HG03280 (cell line): ENCODE data around the gene CD68.

Experiments
- ATAC-seq: cut with Tn5 transposase; IDR thresholded peaks from one replicate; pipeline ENCODE4 v1.9.1; 2021; ENCODE audit warnings: mild to moderate bottlenecking, moderate library complexity; ENCODE audit not compliant: unreplicated experiment

The CD68 gene

DNA sequence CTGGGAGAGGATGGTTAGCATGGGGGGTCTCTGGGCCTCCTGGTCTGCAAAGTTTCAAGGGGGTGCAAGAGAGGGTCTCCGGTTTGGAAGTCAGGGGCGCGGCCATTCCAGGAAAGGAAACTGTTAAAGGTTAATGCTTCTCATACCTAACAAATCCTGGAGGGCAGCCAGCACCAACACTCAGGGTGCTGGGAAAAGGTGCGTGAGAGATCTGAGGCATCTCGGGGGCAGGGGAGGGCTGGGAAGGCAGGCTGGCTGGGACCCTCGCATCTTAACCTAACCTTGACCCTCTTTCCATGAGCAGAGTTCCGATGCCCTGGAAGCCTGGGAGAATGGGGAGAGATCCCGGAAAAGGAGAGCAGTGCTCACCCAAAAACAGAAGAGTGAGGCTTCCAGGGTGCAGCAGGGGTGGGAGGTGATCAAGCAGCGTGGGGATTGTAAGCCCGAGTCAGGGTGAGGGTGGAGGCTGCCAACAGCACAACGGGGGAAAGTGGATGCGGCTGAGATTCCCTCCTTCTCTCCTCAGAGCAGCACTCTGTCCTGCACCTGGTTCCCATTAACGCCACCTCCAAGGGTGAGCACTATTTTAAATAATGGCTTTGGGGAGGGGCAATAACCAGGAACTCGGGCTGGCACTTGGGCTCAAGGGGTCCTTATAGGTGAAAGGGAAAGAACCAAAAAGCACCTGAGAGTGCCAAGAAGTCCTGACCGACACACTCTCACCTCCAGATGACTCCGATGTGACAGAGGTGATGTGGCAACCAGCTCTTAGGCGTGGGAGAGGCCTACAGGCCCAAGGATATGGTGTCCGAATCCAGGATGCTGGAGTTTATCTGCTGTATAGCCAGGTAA, 19.9 kb upstream of the CD68 start:
- ATAC-seq, result no peak

DNA sequence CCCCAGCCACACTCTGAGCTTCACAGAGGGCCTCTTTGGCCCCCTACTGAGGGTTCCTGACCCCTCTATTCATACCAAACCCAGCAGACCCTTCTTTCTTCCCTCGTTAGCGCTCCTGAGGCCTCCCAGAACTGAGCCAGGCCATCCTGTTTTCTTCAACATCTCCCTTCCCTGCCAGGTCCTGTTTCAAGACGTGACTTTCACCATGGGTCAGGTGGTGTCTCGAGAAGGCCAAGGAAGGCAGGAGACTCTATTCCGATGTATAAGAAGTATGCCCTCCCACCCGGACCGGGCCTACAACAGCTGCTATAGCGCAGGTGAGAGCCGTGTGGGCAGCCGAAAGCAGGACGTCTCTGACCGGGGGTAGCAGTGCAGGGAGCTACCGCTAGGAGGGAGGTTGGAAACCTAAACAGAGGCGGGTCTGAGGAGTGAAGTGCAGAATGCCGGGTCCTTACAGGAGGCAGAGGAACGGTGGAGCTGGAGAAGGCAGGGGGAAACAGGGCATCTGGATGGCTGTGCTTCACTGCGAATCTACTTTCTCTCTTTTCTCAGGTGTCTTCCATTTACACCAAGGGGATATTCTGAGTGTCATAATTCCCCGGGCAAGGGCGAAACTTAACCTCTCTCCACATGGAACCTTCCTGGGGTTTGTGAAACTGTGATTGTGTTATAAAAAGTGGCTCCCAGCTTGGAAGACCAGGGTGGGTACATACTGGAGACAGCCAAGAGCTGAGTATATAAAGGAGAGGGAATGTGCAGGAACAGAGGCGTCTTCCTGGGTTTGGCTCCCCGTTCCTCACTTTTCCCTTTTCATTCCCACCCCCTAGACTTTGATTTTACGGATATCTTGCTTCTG, 19.0 kb upstream of the CD68 start:
- no peak for ATAC-seq

DNA sequence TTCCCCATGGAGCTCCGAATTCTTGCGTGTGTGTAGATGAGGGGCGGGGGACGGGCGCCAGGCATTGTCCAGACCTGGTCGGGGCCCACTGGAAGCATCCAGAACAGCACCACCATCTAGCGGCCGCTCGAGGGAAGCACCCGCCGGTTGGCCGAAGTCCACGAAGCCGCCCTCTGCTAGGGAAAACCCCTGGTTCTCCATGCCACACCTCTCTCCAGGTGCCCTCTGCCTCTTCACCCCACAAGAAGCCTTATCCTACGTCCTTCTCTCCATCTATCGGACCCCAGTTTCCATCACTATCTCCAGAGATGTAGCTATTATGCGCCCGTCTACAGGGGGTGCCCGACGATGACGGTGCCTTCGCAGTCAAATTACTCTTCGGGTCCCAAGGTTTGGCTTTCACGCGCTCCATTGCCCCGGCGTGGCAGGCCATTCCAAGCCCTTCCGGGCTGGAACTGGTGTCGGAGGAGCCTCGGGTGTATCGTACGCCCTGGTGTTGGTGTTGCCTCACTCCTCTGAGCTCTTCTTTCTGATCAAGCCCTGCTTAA, 18.3 kb upstream of the CD68 start:
- ATAC-seq, result peak; percentile 50

DNA sequence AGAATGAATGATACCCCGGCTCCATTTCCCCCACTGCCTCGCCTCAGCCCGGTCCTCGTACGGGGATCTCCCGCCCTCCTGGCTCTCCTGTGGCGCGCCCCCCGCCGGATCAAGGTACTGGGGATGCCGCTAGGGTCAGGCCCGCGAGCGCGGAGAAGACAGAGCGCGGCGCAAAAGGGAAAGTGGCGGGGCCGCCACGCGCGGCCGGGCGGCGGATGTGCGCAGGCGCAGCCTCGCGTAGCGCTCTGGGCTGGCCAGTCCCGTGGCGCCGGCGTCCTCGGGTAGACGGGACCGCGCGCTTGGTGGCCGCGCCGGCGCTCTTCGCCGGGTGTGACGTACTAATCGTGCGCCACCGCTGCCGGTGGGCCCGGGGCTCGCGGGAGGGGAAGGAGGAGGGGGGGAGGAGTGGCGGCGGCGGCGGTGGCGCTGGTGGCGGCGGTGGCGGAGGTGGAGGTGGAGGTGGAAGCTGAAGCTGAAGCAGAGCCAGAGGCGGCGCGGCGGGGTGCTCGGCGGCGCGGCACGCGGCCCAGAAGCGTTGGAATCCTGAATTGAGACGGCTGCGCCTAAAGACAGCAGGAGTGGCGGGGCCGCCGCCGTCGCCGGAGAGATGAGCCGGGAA, 17.7 kb upstream of the CD68 start, which contains the start of gene SENP3:
TSS of gene SENP3 (plus strand) at position 331 of the 619 bp plus-strand sequence. CDS start 1,158 bp downstream, outside the sequence.
- ATAC-seq, result peak; percentile 67

DNA sequence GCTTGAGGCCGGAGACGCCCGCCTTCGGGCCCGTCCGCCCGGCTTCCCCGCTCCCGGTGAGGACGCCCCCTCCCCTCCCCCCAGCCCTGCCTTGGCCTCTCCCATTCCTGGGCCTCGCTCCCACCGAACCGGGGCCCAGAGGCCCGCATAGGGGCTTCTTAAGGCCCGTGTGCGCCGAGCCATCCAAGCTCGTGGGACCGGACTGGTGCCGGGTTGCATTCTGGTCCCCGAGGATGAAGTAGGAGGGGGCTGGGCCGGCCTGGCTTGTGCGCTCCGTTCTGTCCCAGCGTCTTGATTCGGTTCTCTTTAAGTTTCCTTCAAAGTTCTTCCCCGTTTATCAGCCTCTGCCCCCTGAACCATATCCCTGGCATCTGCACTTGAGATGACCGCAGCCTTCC, 17.2 kb upstream of the CD68 start:
- peak; percentile 13 for ATAC-seq

DNA sequence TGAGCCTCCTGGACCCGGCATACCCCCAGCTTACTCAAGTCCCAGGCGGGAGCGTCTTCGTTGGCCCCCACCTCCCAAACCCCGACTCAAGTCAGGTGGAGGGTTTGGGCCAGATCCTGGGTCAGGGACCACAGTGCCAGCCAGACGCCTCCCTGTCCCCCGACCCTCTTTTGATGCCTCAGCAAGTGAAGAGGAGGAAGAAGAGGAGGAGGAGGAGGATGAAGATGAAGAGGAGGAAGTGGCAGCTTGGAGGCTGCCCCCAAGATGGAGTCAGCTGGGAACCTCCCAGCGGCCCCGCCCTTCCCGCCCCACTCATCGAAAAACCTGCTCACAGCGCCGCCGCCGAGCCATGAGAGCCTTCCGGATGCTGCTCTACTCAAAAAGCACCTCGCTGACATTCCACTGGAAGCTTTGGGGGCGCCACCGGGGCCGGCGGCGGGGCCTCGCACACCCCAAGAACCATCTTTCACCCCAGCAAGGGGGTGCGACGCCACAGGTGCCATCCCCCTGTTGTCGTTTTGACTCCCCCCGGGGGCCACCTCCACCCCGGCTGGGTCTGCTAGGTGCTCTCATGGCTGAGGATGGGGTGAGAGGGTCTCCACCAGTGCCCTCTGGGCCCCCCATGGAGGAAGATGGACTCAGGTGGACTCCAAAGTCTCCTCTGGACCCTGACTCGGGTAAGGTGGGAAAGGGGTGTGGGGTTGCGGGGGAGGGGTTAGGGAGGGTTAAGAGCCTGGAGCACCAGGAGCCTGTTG, 16.1 kb upstream of the CD68 start:
- ATAC-seq, result no peak

DNA sequence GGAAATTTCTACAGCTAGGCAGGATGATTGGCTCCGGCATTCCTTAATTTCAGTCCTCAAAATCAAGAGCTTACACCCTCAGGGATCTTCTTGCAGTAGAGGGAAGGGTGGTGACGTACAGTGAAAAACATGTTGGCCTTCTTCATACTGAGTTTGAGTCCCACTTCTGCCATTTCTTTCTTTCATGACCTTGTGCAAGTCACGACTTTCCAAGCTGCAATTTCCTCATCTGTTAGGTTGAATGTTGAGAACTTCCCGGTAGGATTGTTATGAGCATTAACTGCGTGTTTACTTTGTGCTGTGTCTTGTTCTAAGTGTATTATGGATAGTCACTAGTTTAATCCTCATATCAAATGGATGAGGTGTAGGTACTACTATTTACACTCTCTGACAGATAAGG, 9.9 kb upstream of the CD68 start:
- ATAC-seq, result no peak

DNA sequence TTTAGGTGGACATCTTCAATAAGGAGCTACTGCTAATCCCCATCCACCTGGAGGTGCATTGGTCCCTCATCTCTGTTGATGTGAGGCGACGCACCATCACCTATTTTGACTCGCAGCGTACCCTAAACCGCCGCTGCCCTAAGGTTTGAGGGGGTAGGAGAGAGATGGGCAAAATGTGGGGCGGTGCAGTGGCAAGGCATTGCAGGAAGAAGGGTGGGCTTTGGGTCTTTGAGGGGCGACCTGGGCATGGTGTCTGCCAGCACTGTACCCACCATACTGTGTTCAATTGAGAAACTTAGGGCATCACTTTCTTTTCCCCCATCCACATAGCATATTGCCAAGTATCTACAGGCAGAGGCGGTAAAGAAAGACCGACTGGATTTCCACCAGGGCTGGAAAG, 9.1 kb upstream of the CD68 start:
- ATAC-seq, result no peak

DNA sequence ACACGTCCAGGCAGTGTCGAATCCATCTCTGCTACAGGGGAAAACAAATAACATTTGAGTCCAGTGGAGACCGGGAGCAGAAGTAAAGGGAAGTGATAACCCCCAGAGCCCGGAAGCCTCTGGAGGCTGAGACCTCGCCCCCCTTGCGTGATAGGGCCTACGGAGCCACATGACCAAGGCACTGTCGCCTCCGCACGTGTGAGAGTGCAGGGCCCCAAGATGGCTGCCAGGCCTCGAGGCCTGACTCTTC, 7.2 kb upstream of the CD68 start:
- no peak for ATAC-seq

DNA sequence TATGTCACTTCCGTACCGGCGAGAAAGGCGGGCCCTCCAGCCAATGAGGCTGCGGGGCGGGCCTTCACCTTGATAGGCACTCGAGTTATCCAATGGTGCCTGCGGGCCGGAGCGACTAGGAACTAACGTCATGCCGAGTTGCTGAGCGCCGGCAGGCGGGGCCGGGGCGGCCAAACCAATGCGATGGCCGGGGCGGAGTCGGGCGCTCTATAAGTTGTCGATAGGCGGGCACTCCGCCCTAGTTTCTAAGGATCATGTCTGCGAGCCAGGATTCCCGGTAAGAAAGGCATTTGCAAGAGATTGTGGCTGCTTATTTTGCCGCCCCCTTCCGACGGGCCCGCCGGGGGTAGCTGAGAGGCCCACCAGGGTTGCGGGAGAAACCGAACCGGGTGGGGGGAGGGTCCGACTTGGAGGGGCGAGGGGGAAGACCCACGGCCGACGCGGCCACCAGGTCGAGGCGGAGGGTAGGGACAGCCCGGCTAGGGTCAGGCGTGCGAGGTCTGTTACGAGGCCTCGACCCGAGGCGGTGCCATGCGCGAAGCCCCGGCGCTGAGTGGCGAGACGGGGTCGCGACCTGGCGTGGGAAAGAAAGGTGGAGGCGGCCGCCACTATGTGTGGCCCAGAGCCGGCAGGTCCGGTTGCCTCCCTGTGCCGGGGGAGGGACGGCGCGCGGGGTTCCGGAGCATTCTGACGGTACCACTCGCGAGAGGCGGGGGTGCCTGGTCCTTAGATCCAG, 6.7 kb upstream of the CD68 start:
- ATAC-seq, result peak; percentile 92

DNA sequence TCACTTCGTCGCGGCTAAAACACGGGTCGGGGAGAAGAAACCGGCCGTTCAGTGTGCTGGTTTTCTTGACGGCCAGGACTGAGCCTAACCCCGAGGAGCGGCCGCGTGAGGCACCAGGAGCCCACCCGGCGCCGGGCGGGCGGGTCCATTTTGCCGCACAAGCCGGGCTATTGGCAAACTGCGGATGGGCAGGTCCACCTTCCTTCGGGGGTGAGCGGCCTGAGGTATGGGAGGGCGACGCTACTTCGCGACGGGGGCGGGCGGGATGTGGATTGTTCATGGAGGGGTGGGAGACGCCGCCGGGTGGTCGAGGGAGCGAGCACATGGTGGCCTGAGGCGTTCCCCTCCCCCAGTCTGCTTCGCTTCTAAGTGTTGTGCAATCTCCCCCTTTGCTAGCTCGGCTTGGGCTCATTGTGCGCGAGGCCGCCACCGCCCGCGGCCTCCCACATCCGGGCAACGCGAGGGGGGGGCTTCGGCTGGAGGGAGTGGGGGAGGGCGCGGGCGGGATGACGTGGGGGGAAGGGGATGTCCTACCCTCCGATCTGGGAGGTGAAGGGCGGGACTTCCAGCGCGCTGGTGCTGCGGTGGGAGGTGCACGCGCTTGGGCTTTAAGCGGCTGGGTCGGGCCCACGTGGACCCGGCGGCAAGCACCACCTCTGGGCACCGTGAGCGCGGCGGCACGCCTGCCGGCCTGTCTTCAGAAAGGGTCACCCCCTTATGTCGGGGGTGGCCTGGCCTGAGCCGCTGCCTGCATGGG, 5.9 kb upstream of the CD68 start:
- ATAC-seq, result no peak

DNA sequence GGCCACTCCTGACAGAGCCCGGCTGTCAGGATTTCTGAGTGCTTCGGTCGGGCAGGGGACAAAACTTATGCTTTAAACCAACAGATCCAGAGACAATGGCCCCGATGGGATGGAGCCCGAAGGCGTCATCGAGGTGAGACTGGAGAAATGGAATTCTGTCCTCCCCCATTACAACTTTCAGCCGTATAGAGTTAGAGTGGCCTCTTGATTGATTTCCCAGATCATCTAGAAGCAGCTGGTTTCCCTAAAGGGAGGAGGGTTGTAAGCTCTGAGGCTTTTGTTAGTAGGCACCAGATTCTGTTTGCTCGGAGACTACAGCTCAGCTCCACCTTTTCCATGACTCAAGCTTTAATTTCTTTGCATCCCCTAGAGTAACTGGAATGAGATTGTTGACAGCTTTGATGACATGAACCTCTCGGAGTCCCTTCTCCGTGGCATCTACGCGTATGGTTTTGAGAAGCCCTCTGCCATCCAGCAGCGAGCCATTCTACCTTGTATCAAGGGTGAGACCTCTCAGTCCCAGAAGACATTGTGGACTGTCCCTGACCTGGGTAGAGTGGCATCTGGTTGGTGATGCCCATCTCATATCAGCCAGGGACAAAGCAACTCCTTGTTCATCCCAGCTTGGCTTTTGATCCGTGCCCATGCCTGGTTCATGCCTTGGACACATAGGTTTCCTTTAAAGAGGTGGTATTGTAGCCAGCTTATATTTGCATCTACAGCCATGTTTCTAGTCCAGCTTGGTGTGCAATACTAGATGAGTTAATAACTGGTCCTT, 5.1 kb upstream of the CD68 start:
- ATAC-seq, result no peak

DNA sequence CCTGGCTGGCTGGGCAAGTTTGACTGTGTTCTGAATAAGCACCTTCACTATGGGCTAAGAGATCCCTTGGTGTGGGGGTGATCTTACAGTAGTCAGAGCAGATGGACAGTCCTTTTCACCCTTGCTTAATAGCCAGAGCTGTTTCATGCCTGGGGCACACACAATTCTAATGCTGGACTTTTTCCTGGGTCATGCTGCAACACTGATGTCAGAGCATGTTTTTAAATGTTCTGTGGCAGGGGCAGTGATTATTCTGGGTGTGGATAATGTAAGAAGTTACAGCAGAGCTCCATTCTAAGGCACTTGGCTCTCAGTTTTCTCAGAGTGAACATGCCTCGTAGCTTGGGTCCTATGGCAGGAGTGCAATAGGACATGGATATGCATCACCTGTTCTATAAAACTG, 4.0 kb upstream of the CD68 start:
- ATAC-seq, result no peak

DNA sequence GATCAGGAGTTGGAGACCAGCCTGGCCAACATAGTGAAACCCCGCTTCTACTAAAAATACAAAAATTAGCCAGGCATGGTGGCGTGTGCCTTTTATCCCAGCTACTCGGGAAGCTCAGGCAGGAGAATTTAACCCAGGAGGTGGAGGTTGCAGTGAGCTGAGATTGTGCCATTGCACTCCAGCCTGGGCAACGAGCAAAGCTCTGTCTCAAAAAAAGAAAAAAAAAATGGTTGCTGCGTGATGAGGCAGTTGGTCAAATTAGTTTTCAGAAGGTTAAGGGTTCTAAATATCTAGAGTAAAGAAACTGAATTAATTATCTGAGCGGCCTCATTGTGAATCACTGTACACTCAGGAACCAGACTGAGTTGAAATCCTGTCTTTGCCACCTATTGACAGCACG, 3.5 kb upstream of the CD68 start:
- ATAC-seq, result no peak

DNA sequence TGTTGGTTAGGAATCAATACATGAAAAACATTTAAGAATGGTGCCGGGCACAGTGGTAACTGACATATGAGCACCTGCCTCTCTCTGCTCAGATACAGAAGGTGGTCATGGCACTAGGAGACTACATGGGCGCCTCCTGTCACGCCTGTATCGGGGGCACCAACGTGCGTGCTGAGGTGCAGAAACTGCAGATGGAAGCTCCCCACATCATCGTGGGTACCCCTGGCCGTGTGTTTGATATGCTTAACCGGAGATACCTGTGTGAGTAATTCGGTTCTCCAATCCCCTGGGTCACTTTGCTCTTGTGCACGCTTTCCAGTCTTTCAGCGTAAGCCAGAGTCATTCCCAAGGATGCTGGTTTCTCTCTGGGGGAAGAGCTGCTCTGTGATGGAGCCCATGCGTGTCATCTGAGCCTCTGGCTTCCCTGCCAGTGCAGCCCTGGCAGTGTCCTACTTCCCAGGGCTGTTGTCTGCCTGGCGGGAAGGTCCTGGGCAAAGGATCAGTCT, 3.0 kb upstream of the CD68 start:
- no peak for ATAC-seq

DNA sequence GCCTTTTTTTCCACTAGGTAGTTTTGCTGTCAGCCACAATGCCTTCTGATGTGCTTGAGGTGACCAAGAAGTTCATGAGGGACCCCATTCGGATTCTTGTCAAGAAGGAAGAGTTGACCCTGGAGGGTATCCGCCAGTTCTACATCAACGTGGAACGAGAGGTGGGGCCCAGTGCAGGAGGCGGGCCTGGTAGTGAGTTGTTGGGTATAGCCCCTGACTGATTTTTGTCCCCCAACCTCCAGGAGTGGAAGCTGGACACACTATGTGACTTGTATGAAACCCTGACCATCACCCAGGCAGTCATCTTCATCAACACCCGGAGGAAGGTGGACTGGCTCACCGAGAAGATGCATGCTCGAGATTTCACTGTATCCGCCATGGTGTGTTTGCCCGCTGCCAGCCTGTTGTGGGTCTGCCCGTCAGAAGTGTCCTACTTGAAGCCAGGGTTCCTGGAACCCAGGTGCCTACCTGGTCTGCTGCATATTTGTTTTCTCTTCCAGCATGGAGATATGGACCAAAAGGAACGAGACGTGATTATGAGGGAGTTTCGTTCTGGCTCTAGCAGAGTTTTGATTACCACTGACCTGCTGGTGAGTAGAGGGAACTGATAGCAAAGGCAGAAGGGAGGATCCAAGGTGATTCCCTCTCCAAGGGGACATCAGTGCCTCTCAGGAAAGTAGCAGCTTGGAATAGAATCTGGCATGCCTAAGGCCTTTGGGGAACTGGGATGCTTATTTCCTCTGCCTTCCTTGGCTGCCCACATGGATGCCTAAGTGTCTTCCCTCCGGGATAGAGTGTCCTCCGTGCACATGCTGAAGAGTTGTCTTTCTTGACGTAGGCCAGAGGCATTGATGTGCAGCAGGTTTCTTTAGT, 1.9 kb upstream of the CD68 start:
- no peak for ATAC-seq

DNA sequence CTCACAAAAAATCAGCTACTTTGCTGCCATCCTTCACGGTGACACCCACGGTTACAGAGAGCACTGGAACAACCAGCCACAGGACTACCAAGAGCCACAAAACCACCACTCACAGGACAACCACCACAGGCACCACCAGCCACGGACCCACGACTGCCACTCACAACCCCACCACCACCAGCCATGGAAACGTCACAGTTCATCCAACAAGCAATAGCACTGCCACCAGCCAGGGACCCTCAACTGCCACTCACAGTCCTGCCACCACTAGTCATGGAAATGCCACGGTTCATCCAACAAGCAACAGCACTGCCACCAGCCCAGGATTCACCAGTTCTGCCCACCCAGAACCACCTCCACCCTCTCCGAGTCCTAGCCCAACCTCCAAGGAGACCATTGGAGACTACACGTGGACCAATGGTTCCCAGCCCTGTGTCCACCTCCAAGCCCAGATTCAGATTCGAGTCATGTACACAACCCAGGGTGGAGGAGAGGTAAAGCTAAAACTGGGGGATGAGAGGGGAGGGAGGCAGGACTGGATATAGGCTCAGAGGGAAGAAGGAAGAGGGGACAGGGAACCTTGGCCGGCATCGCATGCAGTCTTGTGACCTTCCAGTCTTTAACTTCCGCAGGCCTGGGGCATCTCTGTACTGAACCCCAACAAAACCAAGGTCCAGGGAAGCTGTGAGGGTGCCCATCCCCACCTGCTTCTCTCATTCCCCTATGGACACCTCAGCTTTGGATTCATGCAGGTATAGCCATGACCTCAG, 581 bp downstream of the CD68 start:
- ATAC-seq, result no peak
